ENCODE results near the gene KCNJ14.
A peak's percentile ranks its signal among the peaks of the same experiment; 100 is the strongest.

Gene KCNJ14

GRCh38 chr19:48443256-48443655, 12.1 kb upstream of the KCNJ14 start:
- Histone ChIP-seq H3K9me2 (replicated peaks; ENCODE audit: low read depth, low read length) (no peaks in the 10 kb centered on the region), H3K27me3 (ENCODE audit: insufficient read depth, low read length, poor library complexity, severe bottlenecking) (no peaks in the 10 kb centered on the region), H3K9ac (ENCODE audit: low read depth, low read length, poor library complexity, severe bottlenecking) (no peak overlapping the region), H2AFZ (ENCODE audit: low read length) (no peak overlapping the region), H4K20me1 (ENCODE audit: insufficient read depth, low read length, poor library complexity, severe bottlenecking) (peaks cover 7% of the 10 kb centered on the region), H3K4me2 (ENCODE audit: low read depth, low read length, poor library complexity, severe bottlenecking) (no peak overlapping the region), H3K36me3 (ENCODE audit: insufficient read depth, low read length) (no peaks in the 10 kb centered on the region), H3K4me1 (ENCODE audit: insufficient read depth, low read length, poor library complexity, severe bottlenecking) (peaks cover 11% of the 10 kb centered on the region), H3K9me3 (ENCODE audit: insufficient read depth, low read depth, low read length) (no peaks in the 10 kb centered on the region), H3F3A (ENCODE audit: low read depth) (no peaks in the 10 kb centered on the region), H3K79me2 (ENCODE audit: insufficient read depth, low read length) (peaks cover 23% of the 10 kb centered on the region), H3K4me3 (ENCODE audit: low read length, poor library complexity, severe bottlenecking) (no peak overlapping the region)
- TF ChIP-seq EZH2phosphoT487 (IDR thresholded peaks at IDR 0.05; ENCODE audit: borderline replicate concordance) (no peak), CTCF (conservative IDR thresholded peaks at IDR 0.05; ENCODE audit: low read length) (no peak)

- H2AFZ ChIP-seq (ENCODE audit: low read length) = no peak overlapping the region
- H4K20me1 ChIP-seq (ENCODE audit: insufficient read depth, low read length, poor library complexity, severe bottlenecking) = peaks cover 7% of the 10 kb centered on the region
- peak overlapping the region; percentile 92 for H3K4me3 ChIP-seq (ENCODE audit: low read length, poor library complexity, severe bottlenecking)
- H3K27me3 ChIP-seq (ENCODE audit: insufficient read depth, low read length, poor library complexity, severe bottlenecking) = no peaks in the 10 kb centered on the region
- no peak for TF ChIP-seq EZH2phosphoT487 (IDR thresholded peaks at IDR 0.05; ENCODE audit: borderline replicate concordance)
- TF ChIP-seq CTCF (conservative IDR thresholded peaks at IDR 0.05; ENCODE audit: low read length) = no peak
- H3K4me2 ChIP-seq (ENCODE audit: low read depth, low read length, poor library complexity, severe bottlenecking) = peak overlapping the region; percentile 99
- peaks cover 11% of the 10 kb centered on the region for H3K4me1 ChIP-seq (ENCODE audit: insufficient read depth, low read length, poor library complexity, severe bottlenecking)
- H3K9me2 ChIP-seq (replicated peaks; ENCODE audit: low read depth, low read length) = no peaks in the 10 kb centered on the region
- H3F3A ChIP-seq (ENCODE audit: low read depth) = no peaks in the 10 kb centered on the region
- H3K36me3 ChIP-seq (ENCODE audit: insufficient read depth, low read length) = peaks cover 4% of the 10 kb centered on the region; the same call in 1 of the 2 replicates
- H3K79me2 ChIP-seq (ENCODE audit: insufficient read depth, low read length) = peaks cover 27% of the 10 kb centered on the region
- H3K9me3 ChIP-seq (ENCODE audit: insufficient read depth, low read depth, low read length) = no peaks in the 10 kb centered on the region
- H3K9ac ChIP-seq (ENCODE audit: low read depth, low read length, poor library complexity, severe bottlenecking) = no peak overlapping the region
Measured at GRCh38 chr19:48443731-48444128, 11.6 kb upstream of the KCNJ14 start.

- no peak for TF ChIP-seq CTCF (conservative IDR thresholded peaks at IDR 0.05; ENCODE audit: low read length)
- no peak for TF ChIP-seq EZH2phosphoT487 (IDR thresholded peaks at IDR 0.05; ENCODE audit: borderline replicate concordance)
- peaks cover 28% of the 10 kb centered on the region for H3K79me2 ChIP-seq (ENCODE audit: insufficient read depth, low read length)
- H2AFZ ChIP-seq (ENCODE audit: low read length) = peak overlapping the region; percentile 65
Measured at GRCh38 chr19:48444129-48444935, 11.0 kb upstream of the KCNJ14 start.

More at GRCh38 chr19:48444129-48444935, 11.0 kb upstream of the KCNJ14 start:
- no peaks in the 10 kb centered on the region for H3K9me3 ChIP-seq (ENCODE audit: insufficient read depth, low read depth, low read length)
- peaks cover 11% of the 10 kb centered on the region for H3K4me1 ChIP-seq (ENCODE audit: insufficient read depth, low read length, poor library complexity, severe bottlenecking)
- H3F3A ChIP-seq (ENCODE audit: low read depth) = no peaks in the 10 kb centered on the region
- peak overlapping the region; percentile 92 for H3K4me3 ChIP-seq (ENCODE audit: low read length, poor library complexity, severe bottlenecking)
- no peaks in the 10 kb centered on the region for H3K9me2 ChIP-seq (replicated peaks; ENCODE audit: low read depth, low read length)
- peak overlapping the region; percentile 99 for H3K4me2 ChIP-seq (ENCODE audit: low read depth, low read length, poor library complexity, severe bottlenecking)
- peaks cover 7% of the 10 kb centered on the region for H4K20me1 ChIP-seq (ENCODE audit: insufficient read depth, low read length, poor library complexity, severe bottlenecking)
- H3K36me3 ChIP-seq (ENCODE audit: insufficient read depth, low read length) = peaks cover 5% of the 10 kb centered on the region; the same call in 1 of the 2 replicates
- no peaks in the 10 kb centered on the region for H3K27me3 ChIP-seq (ENCODE audit: insufficient read depth, low read length, poor library complexity, severe bottlenecking)
- H3K9ac ChIP-seq (ENCODE audit: low read depth, low read length, poor library complexity, severe bottlenecking) = peak overlapping the region; percentile 84

Data from Loucy (cell line).